Skeletal muscle satellite cell (primary cell): ENCODE data around the gene AMOT. TPM values are rescaled to one million over a fixed set of nuclear protein-coding genes. Genes with fewer than 3 reads are reported as not detected.
A peak's percentile ranks its signal among the peaks of the same experiment; 100 is the strongest.

Source experiments
- H3K27me3 ChIP-seq: 2 replicates; pipeline ENCODE4 v1.7.0; 2013; ENCODE audit warnings: low read length; ENCODE audit not compliant: control insufficient read depth, insufficient read depth
- H3K36me3 ChIP-seq: 2 replicates; pipeline ENCODE4 v1.7.0; 2013; ENCODE audit warnings: mild to moderate bottlenecking, control low read depth, low read length; ENCODE audit not compliant: insufficient read depth
- H3K4me1 ChIP-seq: 2 replicates; pipeline ENCODE4 v1.7.0; 2013; ENCODE audit warnings: low read length; ENCODE audit not compliant: control insufficient read depth, insufficient read depth
- H3K4me2 ChIP-seq: 2 replicates; pipeline ENCODE4 v1.7.0; 2013; ENCODE audit warnings: mild to moderate bottlenecking, low read length
- H3K4me3 ChIP-seq: 2 replicates; pipeline ENCODE4 v1.7.0; 2013; ENCODE audit warnings: low read length
- H3K9ac ChIP-seq: 2 replicates; pipeline ENCODE4 v1.7.0; 2013; ENCODE audit warnings: mild to moderate bottlenecking, low read depth, low read length, moderate library complexity
- H3K9me3 ChIP-seq: replicated peaks from 2 replicates; pipeline ENCODE4 v1.7.0; 2013; ENCODE audit warnings: mild to moderate bottlenecking, control low read depth, low read length
- total RNA-seq: library from RNA; depleted of rRNA; stranded (reverse); fragments of >200 nt; gene quantifications from 2 replicates; pipeline ENCODE4 v1.2.3, GENCODE V29; 2012; rRNA removed

AMOT gene, protein sequence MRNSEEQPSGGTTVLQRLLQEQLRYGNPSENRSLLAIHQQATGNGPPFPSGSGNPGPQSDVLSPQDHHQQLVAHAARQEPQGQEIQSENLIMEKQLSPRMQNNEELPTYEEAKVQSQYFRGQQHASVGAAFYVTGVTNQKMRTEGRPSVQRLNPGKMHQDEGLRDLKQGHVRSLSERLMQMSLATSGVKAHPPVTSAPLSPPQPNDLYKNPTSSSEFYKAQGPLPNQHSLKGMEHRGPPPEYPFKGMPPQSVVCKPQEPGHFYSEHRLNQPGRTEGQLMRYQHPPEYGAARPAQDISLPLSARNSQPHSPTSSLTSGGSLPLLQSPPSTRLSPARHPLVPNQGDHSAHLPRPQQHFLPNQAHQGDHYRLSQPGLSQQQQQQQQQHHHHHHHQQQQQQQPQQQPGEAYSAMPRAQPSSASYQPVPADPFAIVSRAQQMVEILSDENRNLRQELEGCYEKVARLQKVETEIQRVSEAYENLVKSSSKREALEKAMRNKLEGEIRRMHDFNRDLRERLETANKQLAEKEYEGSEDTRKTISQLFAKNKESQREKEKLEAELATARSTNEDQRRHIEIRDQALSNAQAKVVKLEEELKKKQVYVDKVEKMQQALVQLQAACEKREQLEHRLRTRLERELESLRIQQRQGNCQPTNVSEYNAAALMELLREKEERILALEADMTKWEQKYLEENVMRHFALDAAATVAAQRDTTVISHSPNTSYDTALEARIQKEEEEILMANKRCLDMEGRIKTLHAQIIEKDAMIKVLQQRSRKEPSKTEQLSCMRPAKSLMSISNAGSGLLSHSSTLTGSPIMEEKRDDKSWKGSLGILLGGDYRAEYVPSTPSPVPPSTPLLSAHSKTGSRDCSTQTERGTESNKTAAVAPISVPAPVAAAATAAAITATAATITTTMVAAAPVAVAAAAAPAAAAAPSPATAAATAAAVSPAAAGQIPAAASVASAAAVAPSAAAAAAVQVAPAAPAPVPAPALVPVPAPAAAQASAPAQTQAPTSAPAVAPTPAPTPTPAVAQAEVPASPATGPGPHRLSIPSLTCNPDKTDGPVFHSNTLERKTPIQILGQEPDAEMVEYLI
- total RNA-seq = under 0.01 and 0.25 TPM in 2 replicates

DNA sequence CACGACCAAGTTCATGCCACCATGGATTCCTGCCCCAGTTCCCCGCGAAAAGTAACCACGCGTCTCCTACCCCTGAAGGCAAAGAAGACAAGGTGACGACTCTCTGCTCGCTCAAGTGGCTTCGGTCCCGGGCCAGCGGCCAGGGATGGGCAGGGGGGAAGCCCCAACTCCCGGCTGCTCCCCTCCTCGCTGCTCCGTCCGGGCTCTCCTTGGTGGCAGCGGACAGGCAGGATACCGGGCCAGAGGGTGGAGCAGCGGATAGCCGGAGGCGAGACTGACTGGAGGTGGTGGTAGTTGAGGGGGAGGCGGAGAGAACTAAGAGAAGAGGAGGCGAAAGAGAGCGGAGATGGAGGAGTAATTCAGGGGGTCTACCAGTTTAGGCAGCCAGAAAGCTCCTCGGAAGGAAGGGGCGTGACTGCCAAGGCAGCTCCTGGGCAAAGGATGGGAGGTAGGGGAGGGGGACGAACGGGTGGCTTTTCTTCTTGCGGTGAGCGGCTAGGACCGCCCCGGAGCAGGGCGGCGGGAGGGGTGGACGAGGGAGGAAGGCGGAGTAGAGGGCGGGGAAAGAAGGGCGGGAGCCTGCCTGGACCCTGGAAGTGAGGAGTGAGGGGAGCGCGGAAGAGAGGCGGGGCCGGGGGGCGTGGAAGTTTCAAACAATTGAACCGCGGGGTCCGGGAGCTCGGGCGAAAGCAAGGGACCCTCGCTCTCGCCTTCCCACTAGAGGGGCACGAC lies at the start of gene AMOT:
TSS of gene AMOT (minus strand) at position 450 of the 732 bp plus-strand sequence. CDS start 17,705 bp downstream, outside the sequence.
- Histone ChIP-seq H3K27me3 (peaks cover 27% of the 10 kb centered on the region), H3K4me3 (peak within 1 kb of the TSS; percentile 67), H3K4me2 (peak within 1 kb of the TSS; percentile 88), H3K36me3 (no peaks in the 10 kb centered on the region), H3K9ac (peak within 1 kb of the TSS; percentile 30), H3K4me1 (no peaks in the 10 kb centered on the region), H3K9me3 (no peaks in the 10 kb centered on the region)

DNA sequence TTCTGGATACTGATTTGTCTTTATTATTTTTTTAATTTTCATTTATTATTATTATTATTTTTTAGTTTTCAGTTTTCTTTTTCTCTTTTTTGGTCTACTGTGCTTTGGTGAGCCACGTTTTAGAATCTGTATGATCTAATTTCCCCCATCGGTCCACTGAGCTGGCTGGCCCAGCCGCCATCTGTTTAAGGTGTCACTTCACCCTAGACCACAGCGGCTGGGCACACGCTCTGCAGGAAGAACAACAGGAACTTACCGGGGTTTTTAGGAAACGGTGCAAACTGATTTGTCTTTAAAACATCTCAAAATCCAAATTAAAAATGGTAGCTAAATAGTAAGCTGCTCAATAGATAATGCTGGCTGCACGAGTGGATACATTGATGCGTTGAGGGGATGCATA lies 48.8 kb upstream of the AMOT start:
- Histone ChIP-seq H3K9ac (no peak overlapping the region), H3K9me3 (no peaks in the 10 kb centered on the region), H3K4me1 (no peaks in the 10 kb centered on the region), H3K4me3 (no peak overlapping the region), H3K36me3 (no peaks in the 10 kb centered on the region), H3K27me3 (peaks cover 14% of the 10 kb centered on the region), H3K4me2 (no peak overlapping the region)

DNA sequence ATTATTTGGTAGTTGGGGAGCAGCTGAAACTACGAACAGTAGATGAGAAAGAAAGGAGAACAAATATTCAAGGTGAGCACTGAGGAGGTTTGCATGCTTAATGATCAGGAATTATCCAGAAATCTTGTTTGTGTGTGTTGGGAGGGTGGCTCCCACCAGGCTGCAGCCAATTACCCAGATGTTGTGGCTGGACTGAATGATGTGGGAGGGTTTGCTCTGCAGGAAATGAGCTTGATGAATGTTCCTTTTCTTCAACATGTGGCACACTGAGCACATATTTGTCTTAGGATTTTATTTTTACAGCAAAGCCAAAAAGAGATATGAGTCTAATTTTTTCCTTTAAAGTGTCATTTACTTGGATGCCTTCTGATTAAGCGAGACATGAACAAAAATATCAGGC lies 48.3 kb upstream of the AMOT start:
- Histone ChIP-seq H3K36me3 (no peaks in the 10 kb centered on the region), H3K9ac (no peak overlapping the region), H3K27me3 (peaks cover 13% of the 10 kb centered on the region), H3K4me1 (no peaks in the 10 kb centered on the region), H3K4me2 (no peak overlapping the region), H3K9me3 (no peaks in the 10 kb centered on the region), H3K4me3 (no peak overlapping the region)

GRCh38 chrX:112877771-112878173 lies 37.1 kb upstream of the AMOT start:
- H3K36me3 ChIP-seq = no peaks in the 10 kb centered on the region
- peaks cover 28% of the 10 kb centered on the region for H3K27me3 ChIP-seq
- no peak overlapping the region for H3K4me3 ChIP-seq
- H3K4me1 ChIP-seq = no peaks in the 10 kb centered on the region
- H3K9ac ChIP-seq = no peak overlapping the region
- H3K9me3 ChIP-seq = no peaks in the 10 kb centered on the region
- no peak overlapping the region for H3K4me2 ChIP-seq

DNA sequence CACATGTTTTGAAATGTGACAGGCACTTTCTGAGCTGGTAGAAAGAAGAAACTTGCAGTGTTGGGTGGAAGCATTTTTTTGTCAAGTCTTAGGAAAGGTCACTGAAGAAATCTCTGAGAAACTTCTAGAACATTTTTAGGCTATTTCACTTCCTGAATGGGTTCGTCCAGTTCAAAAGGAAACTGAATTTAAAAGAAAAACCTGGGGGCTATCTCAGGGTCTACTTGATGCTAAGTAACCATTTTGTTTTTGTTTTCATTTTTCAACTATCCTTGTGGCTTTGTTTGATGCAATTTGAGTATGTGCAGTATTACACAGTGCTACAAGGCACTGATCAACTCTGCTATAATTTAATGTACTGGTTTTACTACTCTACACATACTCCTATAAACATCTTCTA lies 34.0 kb upstream of the AMOT start:
- Histone ChIP-seq H3K4me3 (no peak overlapping the region), H3K4me1 (no peaks in the 10 kb centered on the region), H3K27me3 (peaks cover 21% of the 10 kb centered on the region), H3K36me3 (no peaks in the 10 kb centered on the region), H3K9ac (no peak overlapping the region), H3K4me2 (no peak overlapping the region), H3K9me3 (no peaks in the 10 kb centered on the region)

- no peak overlapping the region for H3K9ac ChIP-seq
- H3K4me1 ChIP-seq = no peaks in the 10 kb centered on the region
- H3K4me2 ChIP-seq = no peak overlapping the region
- no peak overlapping the region for H3K4me3 ChIP-seq
- no peaks in the 10 kb centered on the region for H3K36me3 ChIP-seq
- no peaks in the 10 kb centered on the region for H3K9me3 ChIP-seq
- H3K27me3 ChIP-seq = peaks cover 16% of the 10 kb centered on the region
These were observed 33.5 kb upstream of the AMOT start for GRCh38 chrX:112874175-112874574.

DNA sequence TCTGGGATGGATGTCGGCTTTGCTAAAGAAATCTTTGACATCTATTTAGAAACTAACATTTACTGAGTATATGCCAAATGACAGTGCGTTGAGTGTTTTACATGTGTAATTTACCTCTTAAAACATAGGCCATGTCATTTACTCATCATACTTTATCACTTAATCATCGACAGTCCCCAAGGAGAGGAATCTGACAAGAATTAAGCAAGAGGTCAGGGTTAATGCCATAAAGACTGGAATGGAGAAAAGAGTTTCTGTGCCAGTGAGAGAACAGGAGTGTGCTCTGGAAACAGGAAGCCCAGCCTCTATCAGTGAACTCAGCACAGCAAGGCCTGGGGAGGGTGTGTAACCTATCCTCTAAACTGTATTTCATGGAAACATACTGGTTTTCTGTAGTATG lies 28.0 kb upstream of the AMOT start:
- no peaks in the 10 kb centered on the region for H3K36me3 ChIP-seq
- H3K4me1 ChIP-seq = no peaks in the 10 kb centered on the region
- H3K4me3 ChIP-seq = no peak overlapping the region
- H3K9ac ChIP-seq = no peak overlapping the region
- peaks cover 7% of the 10 kb centered on the region for H3K27me3 ChIP-seq
- H3K4me2 ChIP-seq = no peak overlapping the region
- no peaks in the 10 kb centered on the region for H3K9me3 ChIP-seq

GRCh38 chrX:112867570-112867969 lies 26.9 kb upstream of the AMOT start:
- H3K9me3 ChIP-seq = no peaks in the 10 kb centered on the region
- H3K4me1 ChIP-seq = no peaks in the 10 kb centered on the region
- no peak overlapping the region for H3K4me3 ChIP-seq
- no peaks in the 10 kb centered on the region for H3K36me3 ChIP-seq
- no peak overlapping the region for H3K9ac ChIP-seq
- peaks cover 7% of the 10 kb centered on the region for H3K27me3 ChIP-seq
- H3K4me2 ChIP-seq = no peak overlapping the region

DNA sequence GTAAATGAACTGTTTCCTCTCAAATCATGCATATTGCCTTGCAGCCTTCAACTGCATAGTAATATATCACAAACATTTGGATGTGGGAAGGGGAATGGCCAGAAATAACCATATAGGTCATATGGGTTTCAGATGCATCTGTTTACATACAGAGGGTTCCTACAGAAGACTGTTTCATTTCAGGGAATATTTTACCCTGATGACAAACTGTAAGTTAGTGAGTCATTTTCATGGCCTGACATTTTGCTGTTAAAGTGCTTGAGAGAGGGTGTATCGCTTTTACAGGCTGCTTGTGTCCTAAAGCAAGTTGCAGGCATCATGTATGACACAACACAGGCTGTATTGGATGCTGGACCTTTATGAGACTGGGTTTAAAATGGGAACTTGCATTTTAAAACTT lies 25.5 kb upstream of the AMOT start:
- Histone ChIP-seq H3K4me3 (no peak overlapping the region), H3K9me3 (no peaks in the 10 kb centered on the region), H3K27me3 (peaks cover 10% of the 10 kb centered on the region), H3K4me2 (no peak overlapping the region), H3K9ac (no peak overlapping the region), H3K4me1 (no peaks in the 10 kb centered on the region), H3K36me3 (no peaks in the 10 kb centered on the region)

DNA sequence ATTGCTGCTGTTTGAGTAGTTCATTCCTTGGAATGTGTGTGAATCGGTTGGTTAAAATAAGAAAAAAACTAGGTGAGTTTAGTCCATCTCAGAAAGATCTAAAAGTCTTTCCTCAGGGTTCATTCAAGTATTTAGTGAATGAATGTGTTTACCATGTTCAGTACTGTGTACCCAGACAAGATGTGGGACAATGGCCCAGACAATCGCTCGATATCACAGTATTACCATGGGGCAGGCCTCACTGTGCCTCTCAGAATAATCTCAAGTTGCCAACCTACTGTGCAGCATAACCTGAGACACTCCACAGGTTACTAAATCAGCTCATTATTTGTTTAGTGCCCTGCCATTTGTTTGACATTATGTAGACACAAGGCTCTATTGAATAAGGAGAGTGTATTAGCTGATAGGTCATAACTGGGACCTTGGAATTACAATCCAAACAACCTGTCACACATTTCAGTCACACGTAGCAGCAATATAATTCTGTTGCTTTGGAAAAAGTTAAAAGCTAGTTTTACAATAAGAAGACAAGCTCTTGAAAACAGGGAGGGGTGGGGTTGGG lies 24.9 kb upstream of the AMOT start:
- no peaks in the 10 kb centered on the region for H3K4me1 ChIP-seq
- no peak overlapping the region for H3K4me3 ChIP-seq
- no peak overlapping the region for H3K4me2 ChIP-seq
- no peaks in the 10 kb centered on the region for H3K9me3 ChIP-seq
- peaks cover 10% of the 10 kb centered on the region for H3K27me3 ChIP-seq
- H3K36me3 ChIP-seq = no peaks in the 10 kb centered on the region
- H3K9ac ChIP-seq = no peak overlapping the region
